ENCODE measurements around the gene FAM210A.

The FAM210A gene

DNA sequence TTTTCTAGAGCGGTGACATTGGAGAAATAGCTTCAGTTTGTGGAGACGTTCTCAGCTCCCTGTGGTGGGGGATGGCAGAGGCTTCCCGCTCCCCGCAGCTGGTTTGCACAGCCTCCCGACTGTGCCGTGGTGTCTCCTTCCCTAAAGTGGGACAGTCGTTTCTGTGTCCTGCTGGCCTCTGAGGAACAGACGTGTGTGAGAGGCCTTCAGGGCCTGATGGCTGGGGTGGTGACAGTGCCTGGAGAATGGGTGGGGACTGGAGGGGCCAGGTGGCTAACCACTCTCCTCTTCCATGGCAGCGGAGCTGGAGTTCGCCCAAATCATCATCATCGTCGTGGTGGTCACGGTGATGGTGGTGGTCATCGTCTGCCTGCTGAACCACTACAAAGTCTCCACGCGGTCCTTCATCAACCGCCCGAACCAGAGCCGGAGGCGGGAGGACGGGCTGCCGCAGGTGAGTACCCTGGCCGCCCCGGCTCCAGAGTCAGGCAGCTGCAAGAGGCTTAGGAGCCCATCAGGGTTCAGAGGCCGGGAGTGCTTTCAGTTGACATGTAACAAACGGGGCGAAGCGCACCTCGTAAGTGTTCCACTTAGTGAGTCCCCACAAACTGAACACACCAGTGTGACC, 105.4 kb downstream of the FAM210A start:
- no peak for DNase-seq (ENCODE audit: extremely low read depth, low read depth)
- TF ChIP-seq, protein P1, sequence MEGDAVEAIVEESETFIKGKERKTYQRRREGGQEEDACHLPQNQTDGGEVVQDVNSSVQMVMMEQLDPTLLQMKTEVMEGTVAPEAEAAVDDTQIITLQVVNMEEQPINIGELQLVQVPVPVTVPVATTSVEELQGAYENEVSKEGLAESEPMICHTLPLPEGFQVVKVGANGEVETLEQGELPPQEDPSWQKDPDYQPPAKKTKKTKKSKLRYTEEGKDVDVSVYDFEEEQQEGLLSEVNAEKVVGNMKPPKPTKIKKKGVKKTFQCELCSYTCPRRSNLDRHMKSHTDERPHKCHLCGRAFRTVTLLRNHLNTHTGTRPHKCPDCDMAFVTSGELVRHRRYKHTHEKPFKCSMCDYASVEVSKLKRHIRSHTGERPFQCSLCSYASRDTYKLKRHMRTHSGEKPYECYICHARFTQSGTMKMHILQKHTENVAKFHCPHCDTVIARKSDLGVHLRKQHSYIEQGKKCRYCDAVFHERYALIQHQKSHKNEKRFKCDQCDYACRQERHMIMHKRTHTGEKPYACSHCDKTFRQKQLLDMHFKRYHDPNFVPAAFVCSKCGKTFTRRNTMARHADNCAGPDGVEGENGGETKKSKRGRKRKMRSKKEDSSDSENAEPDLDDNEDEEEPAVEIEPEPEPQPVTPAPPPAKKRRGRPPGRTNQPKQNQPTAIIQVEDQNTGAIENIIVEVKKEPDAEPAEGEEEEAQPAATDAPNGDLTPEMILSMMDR (IDR thresholded peaks at IDR 0.05; ENCODE audit: low read depth, low read length, missing control alignments): no peak
- no peak overlapping the region for H3K4me3 ChIP-seq (replicated peaks; ENCODE audit: low read depth, low read length)

DNA sequence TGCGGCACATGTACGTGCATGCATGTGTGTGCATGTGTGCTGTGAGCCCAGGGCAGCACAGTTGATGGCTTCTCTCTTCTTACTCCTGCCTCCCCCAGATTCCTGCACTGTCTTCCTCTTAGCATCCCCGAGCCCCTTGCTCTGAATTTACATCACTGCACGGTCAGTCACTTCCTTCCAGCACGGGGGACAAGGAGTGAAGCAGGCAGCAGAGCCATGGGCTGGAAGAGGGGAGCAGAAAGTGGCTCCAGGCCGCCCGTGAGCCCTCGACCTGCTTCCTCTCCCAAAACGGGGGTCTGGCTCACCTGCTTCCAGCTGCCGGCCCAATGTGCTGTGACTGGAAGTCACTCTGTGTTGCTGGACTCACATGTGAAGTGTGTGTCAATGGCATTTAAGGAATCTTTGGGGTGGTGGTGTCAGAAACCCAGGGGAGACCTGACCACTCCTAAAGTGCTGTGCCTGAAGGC, 106.1 kb downstream of the FAM210A start:
- no peak for DNase-seq (ENCODE audit: extremely low read depth, low read depth)
- TF ChIP-seq, protein P1 (IDR thresholded peaks at IDR 0.05; ENCODE audit: low read depth, low read length, missing control alignments): no peak
- H3K4me3 ChIP-seq (replicated peaks; ENCODE audit: low read depth, low read length): no peak overlapping the region

DNA sequence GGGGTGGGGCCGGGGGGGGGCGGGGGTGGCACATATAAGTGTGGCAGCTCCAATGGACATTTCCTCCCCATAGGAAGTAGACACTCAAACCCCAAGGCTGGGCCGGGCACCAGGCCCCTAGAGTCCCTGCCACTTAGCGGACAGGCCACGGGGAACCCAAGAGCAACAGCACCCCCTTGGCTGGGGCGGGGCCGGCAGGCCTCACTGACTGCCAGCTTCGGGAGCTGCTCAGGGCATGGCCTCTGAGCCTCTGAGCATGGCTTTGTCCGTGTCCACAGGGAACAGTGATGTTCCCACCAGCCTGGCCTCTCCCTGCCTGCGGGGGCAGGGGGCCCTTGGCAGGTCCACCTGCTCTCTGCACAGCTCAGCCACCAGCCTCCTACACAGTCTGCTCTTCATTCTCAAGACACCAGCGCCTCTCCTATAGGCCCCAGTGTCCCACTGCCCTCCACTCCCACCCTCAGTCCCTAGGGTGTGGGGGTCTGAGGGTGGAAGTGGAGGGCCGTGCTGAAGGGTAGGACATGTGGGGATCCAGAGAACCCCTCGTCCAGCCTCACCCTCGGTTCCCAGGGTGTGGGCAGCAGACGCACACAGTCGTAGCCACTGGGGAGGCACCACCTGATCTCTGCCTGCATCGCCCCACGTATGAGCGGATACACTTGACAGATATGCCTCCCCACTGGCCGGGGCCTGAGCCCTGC, 106.7 kb downstream of the FAM210A start:
- no peak overlapping the region for H3K4me3 ChIP-seq (replicated peaks; ENCODE audit: low read depth, low read length)
- TF ChIP-seq, protein P1 (IDR thresholded peaks at IDR 0.05; ENCODE audit: low read depth, low read length, missing control alignments): no peak
- DNase-seq (ENCODE audit: extremely low read depth, low read depth): no peak

DNA sequence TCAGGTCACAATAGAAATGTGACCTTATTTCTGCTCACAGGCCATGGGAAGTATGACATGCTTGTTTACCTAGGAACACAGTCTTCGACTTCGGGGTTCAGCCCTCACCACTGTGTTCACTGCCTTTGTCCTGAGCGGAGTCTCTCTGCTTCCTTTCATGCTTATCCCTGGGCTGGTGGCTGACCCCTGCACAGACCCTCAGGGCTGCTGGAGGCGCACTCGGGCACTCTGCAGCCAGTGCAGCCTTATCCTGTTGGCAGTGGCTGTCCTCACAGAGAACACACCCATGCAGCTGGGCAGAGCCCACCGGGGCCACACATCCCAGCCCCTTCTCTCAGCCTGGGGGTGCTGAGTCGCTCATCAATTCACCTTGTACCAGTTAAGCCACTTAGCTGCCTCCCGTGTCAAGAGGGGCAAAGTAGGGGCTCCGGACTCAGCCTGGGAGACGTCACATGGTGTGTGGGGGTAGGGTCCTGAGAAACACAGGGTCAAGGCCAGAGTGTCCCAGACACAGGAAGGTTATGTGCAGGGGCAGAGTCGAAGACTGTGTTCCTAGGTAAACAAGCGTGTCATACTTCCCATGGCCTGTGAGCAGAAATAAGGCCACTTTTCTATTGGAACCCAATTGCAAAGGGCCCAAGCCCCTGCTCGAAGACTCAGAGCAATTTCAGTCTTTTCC, 107.5 kb downstream of the FAM210A start:
- DNase-seq (ENCODE audit: extremely low read depth, low read depth): no peak
- no peak overlapping the region for H3K4me3 ChIP-seq (replicated peaks; ENCODE audit: low read depth, low read length)
- TF ChIP-seq, protein P1 (IDR thresholded peaks at IDR 0.05; ENCODE audit: low read depth, low read length, missing control alignments): no peak

DNA sequence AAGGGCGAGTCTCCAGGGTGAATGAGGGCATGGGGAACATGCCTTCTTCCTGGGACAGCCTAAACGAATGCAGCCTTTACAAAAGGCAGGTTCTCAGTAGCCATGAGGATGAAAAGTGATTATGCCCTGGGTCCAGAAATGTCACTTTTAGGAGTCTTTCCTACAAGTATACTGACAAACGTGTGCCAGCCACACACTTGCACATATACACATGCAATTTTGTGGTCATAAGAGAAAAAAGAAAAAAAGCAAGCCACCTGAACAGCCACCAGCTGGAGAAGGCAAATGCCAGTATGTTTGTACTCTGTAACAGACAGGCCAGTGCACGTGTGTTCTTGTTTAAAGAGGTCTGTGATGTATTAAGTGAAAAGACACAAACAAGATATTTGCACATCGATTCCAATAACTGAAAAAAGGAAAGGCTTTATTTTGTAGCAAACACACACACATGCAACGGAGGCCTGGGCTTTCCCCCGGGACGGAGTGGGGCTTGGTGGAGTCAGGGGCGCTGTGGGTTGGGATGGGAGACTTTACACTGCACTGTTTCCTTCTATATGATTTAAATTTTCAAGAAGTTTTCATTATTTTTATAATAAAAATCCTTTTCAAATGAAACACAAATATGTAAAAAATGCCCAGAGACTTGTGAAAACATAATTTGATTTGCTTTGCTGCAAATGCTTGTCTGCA, 108.4 kb downstream of the FAM210A start:
- H3K4me3 ChIP-seq (replicated peaks; ENCODE audit: low read depth, low read length): no peak overlapping the region
- DNase-seq (ENCODE audit: extremely low read depth, low read depth): no peak
- TF ChIP-seq, protein P1 (IDR thresholded peaks at IDR 0.05; ENCODE audit: low read depth, low read length, missing control alignments): no peak

DNA sequence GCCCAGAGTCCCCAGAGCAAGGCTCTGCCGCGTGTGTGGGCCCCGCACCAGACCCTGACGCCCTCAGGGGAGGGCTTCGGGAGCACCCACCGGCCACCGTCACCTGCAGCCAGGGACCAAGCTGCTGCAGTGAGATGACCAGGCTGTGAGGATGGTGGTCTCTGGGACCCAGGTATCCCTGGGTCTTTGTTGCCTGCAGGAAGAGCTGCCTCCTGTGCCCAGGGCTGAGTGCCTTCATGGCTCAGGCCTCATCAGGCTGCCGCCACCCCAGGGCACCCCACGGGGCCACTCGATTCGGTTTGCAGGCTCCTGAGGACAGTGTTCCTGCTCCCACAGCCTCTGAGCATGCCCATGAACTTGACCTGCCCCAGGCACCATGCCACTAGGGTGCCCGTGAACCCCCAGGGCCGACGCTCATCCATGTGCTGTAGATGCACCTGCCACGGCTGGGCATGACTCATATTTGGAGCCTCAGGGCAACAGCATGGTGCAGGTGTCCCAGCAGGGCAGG, 109.8 kb downstream of the FAM210A start:
- H3K4me3 ChIP-seq (replicated peaks; ENCODE audit: low read depth, low read length): no peak overlapping the region
- DNase-seq (ENCODE audit: extremely low read depth, low read depth): no peak
- TF ChIP-seq, protein P1 (IDR thresholded peaks at IDR 0.05; ENCODE audit: low read depth, low read length, missing control alignments): no peak
